NCI-H146 treated with DMSO at 0.1 percent for 48 hours (cell line): ENCODE data around the gene EIF5B.
"Not testable (repeated sequence)": the region's sequence is repeated elsewhere in the genome, so short reads cannot be mapped to it uniquely, and the experiment has no call there.

Source experiments
- DNase-seq: peaks from one replicate; lab custom pipeline; 2025; ENCODE audit not compliant: unreplicated experiment; lab: John Stamatoyannopoulos, UW

The EIF5B gene, protein sequence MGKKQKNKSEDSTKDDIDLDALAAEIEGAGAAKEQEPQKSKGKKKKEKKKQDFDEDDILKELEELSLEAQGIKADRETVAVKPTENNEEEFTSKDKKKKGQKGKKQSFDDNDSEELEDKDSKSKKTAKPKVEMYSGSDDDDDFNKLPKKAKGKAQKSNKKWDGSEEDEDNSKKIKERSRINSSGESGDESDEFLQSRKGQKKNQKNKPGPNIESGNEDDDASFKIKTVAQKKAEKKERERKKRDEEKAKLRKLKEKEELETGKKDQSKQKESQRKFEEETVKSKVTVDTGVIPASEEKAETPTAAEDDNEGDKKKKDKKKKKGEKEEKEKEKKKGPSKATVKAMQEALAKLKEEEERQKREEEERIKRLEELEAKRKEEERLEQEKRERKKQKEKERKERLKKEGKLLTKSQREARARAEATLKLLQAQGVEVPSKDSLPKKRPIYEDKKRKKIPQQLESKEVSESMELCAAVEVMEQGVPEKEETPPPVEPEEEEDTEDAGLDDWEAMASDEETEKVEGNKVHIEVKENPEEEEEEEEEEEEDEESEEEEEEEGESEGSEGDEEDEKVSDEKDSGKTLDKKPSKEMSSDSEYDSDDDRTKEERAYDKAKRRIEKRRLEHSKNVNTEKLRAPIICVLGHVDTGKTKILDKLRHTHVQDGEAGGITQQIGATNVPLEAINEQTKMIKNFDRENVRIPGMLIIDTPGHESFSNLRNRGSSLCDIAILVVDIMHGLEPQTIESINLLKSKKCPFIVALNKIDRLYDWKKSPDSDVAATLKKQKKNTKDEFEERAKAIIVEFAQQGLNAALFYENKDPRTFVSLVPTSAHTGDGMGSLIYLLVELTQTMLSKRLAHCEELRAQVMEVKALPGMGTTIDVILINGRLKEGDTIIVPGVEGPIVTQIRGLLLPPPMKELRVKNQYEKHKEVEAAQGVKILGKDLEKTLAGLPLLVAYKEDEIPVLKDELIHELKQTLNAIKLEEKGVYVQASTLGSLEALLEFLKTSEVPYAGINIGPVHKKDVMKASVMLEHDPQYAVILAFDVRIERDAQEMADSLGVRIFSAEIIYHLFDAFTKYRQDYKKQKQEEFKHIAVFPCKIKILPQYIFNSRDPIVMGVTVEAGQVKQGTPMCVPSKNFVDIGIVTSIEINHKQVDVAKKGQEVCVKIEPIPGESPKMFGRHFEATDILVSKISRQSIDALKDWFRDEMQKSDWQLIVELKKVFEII

DNA sequence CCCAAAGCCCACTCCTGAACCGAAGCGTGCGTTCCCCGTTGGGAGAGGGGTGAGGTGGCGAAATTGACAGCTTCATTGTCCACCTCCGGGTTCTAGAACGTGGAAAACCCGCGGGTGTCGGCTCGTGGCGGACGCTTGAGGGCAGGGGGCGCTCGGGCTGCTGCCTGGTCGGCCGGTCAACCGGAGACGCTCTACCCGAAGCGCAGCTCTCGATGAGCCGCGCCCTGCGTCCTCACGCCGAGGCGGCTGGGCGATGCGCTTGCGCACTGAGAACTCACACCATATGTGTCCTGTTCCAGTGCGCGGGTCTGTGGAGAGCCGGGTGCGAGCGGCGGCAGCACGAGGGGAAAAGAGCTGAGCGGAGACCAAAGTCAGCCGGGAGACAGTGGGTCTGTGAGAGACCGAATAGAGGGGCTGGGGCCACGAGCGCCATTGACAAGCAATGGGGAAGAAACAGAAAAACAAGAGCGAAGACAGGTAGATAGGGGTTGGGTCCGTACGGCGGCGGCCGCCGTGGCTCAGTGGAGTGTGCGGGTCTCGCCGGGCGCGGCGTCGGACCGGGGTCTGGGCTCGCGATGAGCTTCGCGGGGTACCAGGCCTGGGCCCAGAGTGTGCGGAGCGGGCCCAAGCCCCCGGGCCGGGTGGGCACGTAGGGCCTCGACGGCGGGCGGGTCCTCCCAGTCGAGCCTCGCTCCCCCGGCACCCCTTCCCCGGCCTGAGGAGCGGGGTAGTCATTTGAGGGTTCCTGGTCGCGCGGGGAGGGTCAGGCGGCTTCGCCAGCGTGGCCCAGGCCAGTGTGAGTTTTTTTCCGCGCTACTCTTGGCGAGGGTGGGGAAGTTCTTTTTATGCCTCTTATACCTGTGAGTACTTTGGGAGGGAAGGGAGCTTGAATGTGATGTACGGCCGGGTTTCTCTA, at the start of gene EIF5B:
EIF5B (plus strand) TSS at position 277 of the 916 bp plus-strand sequence; CDS start at position 443, 166 bp downstream.
- DNase-seq, result peak; percentile 82

DNA sequence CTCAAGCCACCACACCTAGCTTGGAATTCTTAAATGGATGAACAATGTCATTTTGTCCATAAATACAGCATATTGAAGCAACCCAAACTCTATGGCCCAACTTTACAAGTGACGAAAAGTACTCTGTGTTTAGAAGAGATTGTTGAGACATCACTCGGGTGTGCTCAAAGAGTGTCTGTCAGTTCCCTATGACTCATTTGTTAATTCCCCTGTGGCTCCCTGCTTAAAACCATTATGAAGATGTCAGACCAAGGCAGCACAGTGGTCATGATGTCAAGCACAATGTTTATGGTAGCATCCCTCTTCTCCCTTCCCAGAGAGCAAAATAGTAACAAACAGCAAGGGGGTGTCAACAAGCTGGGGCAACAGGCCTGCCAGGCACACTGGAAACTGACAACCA, 39.2 kb upstream of the EIF5B start:
- no peak for DNase-seq

DNA sequence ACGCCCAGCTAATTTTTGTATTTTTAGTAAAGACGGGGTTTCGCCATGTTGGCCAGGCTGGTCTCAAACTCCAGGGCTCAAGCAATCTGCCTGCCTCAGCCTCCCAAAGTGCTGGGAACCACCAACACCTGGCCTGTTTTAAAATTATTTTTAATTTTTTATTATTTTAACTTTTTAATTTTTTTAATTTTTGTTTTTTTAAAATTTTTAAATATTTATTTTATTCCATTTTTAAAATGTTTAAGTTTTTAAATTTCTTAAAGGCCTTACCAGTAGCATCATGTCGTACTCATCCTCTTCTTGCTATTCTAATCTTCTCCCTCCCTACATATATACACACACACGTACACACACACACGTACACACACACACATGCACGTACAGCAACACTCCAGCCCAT, 37.6 kb upstream of the EIF5B start:
- no peak for DNase-seq

DNA sequence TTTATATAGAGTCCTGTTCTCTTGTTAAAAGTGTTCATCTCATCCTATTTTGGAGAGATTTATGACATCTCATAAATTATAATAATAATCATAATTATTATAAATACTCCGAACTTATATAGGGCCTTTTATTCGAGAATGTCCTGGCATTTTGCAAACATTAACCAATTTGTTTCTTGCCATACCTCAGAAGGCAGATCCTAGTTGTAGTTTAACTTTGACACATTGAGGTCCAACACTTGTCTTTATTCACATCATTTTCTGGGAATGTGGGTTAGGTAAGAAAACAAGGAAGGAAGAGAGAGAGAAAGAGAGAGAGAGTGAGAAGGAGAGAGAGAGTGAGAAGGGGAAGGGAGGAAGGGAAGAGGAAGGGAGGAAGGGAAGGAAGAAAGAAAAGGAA, 36.1 kb upstream of the EIF5B start, which contains the start of gene LYG1:
LYG1 (minus strand) TSS at position 101 of the 400 bp plus-strand sequence. CDS start 5,527 bp downstream, outside the sequence.
- DNase-seq, result not testable (repeated sequence)

DNA sequence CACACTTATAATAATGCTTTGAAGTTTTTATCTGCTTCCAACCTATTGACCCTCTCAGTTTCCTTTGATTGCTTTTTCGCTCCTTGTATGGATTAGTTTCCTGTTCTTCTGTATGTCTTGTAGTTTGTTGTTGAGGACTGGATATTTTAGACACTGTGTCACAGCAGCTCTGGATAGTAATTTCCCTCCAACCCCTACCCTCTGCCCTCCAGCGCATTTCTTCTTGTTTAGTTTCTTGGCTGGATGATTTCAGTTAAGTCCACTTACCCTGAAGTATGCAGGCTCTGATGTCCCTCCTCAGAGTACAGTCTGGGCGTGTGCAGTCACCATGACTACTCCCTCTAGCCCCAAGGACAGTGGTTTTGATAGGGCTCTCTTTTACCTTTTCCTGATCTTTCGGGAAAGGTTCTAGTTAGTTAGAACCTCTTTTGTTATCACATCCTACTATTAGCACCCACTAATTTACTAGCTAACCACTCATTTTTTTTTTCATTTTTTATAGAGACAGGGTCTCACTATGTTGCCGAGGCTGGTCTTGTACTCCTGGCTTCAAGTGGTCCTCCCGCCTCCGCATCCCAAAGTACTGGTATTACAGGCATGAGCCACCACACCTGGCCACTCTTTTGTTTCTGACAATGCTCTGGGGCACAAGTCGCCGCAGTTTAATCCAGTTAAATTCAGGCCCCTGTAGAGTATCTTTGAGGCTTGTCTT, 19.9 kb upstream of the EIF5B start:
- DNase-seq, result no peak

DNA sequence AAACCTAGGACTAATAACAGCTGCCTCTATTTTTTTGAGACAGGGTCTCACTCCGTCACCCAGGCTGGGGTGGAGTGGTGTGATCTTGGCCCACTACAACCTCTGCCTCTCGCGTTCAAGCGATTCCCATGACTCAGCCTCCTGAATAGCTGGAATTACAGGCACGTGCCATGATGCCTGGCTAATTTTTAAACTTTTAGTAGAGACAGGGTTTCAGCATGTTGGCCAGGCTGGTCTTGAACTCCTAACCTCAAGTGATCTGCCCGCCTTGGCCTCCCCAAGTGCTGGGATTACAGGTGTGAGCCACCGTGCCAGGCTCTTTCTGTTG, 19.4 kb upstream of the EIF5B start:
- not testable (repeated sequence) for DNase-seq

DNA sequence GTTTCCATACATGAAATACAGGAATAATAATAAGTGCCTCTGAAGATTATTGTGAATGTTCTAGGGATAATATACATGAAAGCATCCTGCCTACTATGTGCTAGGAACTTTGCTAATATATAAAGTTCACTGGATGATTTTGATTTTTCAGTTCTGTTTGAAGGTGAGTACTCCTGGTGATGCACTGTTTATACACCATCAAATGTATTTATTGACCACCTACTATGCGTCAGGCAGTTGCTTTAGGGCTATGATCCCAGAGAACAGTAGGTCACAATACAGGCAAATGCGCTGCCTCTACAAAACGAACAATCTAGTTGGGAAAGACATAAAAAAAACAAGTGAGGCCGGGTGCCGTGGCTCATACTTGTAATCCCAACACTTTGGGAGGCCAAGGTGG, 11.8 kb upstream of the EIF5B start:
- DNase-seq, result no peak

DNA sequence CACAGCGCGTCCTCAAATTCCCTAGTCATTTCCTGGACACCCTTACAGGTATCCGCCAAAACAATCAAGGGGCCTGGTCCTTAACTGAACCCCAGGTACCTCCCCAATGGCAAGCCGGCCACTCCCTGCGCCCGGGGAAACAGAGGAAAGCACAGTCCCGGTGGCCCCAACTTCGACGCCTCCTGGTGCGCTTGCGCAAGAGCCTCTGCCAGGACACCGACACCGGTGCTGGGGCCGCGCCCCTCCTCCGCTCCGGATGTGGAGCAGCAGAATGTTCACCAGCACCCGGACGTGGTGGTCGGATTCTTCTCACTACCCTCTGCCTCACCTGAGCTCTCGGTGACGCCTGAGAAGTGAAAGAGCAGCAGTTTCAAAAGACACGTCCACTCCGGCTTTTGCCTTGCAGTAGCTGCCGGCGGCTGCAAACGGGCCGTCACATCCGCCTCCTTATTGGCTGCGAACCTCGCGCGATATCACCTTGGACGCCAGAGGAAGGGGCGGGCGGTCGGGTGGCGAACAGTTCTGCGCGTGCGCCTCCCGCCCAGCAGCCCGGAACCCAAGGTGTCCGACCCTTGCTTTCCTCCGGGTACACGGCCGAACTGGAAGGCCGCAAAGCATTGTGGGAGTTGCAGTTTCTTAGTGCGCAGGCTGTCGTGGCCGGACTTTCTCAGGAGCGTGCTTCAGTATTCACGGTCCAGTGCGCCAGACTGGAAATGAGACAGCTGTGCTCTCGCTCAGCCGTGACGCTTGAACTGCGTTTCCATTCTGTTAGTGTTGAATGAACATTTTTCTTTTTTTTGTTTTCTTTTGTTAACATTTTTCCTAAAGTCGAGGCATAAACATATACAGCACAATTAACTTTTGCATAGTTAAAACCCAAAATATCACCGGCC, 1.0 kb upstream of the EIF5B start, which contains the start of gene TXNDC9:
TXNDC9 (minus strand) TSS at position 423 of the 893 bp plus-strand sequence. CDS start 3,123 bp downstream, outside the sequence.
- DNase-seq, result peak; percentile 99

DNA sequence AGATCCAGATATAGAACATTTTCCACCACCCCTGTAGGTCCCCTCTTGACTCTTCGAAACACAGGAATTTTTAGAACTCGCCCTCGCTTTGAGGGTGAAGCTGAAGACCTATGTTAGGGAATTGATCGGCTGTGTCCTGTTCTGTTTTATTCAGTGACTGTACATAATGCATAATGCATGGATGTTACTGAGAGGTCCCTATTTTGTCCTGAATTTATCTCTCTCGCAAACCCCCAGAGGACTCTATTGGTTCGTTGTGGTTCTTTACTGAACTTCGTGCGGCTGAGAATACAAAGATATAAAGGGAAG, 431 bp upstream of the EIF5B start:
- no peak for DNase-seq

DNA sequence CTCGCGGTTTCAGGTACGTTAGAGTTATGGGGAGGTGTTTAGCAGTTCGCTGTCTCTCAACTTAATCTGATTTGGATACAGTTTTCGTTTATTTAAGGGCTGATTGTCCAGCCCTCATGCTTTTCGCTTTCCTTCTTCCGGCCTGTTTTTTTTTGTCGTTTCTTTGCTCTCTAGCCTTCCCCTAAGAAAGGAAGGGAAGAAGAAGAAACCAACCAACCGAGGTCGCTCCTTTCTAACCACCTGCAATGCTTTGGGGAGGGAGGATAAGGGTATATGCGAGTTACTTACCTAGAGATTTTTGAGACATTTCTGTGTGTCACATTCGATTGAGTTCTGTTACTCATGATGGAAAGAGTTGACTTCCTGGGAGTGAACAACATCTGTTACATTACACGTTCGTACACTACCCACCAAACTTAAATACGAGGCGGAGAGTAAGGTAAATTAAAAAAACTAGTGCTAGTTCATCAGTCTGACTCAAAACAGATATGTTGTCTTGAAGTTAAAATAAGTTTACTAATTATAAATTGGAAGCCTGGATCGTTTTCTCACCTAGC, 918 bp downstream of the EIF5B start:
- DNase-seq, result no peak

DNA sequence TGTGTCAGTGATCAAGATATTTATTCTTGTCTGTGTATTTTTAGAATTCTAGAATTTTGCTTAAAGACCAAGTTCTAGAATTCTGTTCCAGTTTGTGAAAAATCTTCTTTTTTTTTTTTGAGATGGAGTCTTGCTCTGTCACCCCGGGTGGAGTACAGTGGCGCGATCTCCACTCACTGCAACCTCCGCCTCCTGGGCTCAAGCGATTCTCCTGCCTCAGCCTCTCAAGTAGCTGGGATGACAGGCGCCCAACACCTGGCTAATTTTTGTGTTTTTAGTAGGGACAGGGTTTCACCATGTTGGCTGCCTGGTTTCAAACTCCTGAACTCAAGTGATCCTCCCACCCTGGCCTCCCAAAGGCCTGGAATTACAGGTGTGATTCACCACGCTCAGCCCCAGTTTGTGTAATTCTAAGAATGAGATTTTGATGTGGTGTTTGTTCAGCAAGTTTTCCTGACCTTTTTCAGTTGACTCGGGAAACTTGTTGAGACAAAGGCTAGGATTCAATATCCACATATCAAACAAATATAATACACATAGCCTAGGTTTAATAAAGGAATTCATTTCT, 3.6 kb downstream of the EIF5B start:
- no peak for DNase-seq

DNA sequence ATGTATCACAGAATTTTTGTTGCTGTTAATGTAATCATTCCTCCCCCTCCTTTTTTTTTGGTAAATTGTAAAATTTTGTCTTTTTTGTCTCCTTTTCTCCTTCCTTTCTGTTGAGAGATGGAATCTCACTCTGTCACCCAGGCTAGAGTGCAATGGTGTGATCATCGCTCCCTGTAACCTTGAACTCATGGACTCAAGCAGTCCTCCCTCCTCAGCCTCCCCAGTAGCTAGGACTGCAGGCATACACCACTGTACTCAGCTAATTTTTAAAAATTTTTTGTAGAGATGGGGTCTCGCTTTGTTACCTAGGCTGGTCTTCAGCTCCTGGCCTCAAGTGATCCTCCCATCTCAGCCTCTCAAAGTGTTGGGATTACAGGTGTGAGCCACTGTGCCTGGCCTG, 5.3 kb downstream of the EIF5B start:
- no peak for DNase-seq

DNA sequence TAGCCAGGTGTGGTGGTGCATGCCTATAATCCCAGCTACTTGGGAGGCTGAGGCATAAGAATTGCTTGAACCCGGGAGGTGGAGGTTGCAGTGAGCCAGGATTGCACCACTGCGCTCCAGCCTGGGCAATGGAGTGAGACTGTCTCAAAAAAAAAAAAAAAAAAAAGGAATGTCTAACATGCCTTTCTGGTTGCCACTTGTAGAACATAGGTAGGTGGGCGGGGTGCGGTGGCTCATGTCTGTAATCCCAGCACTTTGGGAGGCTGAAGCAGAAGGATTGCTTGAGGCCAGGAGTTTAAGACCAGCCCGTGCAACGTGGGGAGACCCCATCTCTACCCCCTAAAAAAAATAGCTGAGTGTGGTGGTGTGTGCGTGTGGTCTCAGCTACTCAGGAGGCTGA, 8.3 kb downstream of the EIF5B start:
- not testable (repeated sequence) for DNase-seq

DNA sequence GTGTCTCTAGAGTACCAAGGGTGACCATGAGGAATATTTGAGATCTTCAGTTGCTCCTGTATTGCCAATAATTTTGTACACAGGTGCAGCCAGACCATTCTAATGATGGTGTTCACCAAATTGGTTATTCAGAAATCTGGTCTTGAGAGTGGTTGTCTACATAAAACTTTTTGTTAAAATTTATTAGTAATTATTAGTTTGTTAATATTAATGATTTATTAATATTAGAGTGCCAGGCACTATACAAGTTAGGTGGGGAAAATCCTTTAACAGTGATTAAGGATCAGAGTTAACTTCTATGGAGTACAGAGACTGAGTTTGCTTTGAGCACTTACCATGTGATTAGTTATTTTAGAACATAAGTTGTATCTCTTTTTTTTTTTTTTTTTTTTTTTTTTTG, 9.0 kb downstream of the EIF5B start:
- no peak for DNase-seq

DNA sequence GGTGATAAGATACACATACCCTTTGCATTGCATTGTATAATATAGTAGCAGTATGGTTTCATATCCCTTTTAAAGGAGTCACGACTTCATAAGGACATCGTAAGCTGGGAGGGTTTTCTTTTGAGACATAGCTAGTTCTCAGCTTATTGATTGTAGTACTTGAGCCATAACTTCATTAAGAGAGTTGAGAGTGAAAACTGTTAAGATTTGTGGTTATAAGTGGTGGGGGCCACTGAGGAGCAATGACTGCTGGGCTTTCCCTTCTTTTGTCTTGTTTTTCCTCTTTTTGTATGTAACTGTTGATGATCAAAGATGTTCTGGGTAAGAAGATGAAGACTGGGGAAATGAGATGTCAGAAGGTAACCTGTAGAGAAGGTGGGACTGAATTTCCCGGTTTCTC, 11.0 kb downstream of the EIF5B start:
- DNase-seq, result no peak

DNA sequence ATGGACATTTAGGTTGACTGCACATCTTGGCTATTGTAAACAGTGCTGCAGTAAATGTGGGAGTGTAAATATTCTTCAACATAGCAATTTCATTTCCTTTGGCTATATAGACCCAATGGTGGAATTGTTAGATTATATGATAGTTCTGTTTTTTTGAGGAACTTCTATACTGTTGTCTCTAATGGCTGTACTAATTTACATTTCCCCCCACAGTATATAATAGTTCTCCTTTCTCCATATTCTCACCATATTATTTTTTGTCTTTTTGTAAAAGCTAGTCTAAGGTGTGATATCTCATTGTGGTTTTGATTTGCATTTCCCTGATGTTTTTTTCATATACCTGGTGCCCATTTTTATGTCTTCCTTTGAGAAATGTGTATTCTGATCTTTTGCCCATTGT, 13.0 kb downstream of the EIF5B start:
- no peak for DNase-seq

DNA sequence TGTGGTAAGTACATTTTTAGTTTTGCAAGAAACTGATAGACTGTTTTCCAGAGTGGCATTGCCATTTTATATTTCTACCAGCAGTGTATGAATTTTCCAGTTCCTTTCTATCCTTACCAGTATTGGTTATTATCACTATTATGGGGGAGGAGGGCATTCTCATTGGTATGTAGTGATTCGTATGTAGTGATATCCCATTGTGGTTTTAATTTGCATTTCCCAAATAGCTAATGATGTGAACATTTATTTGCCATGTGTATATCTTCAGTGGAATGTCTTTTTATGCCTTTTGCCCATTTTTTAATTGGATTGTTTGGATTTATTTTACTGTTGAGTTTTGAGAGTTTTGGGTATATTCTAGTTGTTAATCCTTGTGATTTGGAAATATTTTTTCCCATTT, 16.9 kb downstream of the EIF5B start:
- DNase-seq, result no peak

DNA sequence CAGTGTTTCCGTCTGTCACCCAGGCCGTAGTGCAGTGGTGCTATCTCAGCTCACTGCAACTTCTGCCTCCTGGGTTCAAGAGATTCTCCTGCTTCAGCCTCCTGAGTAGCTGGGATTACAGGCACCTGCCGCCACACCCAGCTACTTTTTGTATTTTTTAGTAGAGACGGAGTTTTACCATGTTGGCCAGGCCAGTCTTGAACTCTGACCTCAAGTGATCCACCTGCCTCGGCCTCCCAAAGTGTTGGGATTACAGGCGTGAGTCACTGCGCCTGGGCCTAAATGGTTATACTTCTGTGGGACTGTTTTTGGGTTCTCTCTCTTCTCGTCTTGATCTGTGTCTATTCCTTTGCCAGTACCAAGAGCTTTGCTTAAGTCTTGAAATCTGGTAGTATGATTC, 17.6 kb downstream of the EIF5B start:
- DNase-seq, result not testable (repeated sequence)
